ENCODE measurements around the gene FRMD4A.

- no peak for TF ChIP-seq CTCF (IDR thresholded peaks at IDR 0.05)
- TF ChIP-seq POLR2A (IDR thresholded peaks at IDR 0.05): no peak
Measured at GRCh38 chr10:13942035-13942434, 388.7 kb downstream of the FRMD4A start.
